ENCODE data around the gene CPNE1. TPM values are rescaled to one million over a fixed set of nuclear protein-coding genes. Genes with fewer than 3 reads are reported as not detected.

The CPNE1 gene
- total RNA-seq, 4 donors from 2014 or later = 51.8 to 172 (median 122) TPM

GRCh38 chr20:35702051-35702823 is 37.5 kb upstream of the CPNE1 start:
- TF ChIP-seq POLR2A (IDR thresholded peaks at IDR 0.05) (no peak), CTCF (IDR thresholded peaks at IDR 0.05) (no peak)
- WGBS, 2 donors = 77 to 81% methylated on average over 12 of the region's 12 CpGs
- DNase-seq (ENCODE audit: low spot score in 2 of 2) = peak in 1 of 2 donors; percentile 79
- H3K4me3 ChIP-seq (ENCODE audit: low read depth, poor library complexity, severe bottlenecking) = no peak overlapping the region
- intact Hi-C loops (cut with DNase I; ENCODE audit: low total_unique reads) = no loop called here

GRCh38 chr20:35700625-35701148 is 36.0 kb upstream of the CPNE1 start:
- WGBS, 2 donors = 88 to 89% methylated on average over 7 of the region's 7 CpGs
- peak in 1 of 2 donors; percentile 63 for DNase-seq (ENCODE audit: low spot score in 2 of 2)
- TF ChIP-seq POLR2A (IDR thresholded peaks at IDR 0.05) (no peak), CTCF (IDR thresholded peaks at IDR 0.05) (no peak)
- no peak overlapping the region for H3K4me3 ChIP-seq (ENCODE audit: low read depth, poor library complexity, severe bottlenecking)
- intact Hi-C loops (cut with DNase I; ENCODE audit: low total_unique reads) = no loop called here

DNA sequence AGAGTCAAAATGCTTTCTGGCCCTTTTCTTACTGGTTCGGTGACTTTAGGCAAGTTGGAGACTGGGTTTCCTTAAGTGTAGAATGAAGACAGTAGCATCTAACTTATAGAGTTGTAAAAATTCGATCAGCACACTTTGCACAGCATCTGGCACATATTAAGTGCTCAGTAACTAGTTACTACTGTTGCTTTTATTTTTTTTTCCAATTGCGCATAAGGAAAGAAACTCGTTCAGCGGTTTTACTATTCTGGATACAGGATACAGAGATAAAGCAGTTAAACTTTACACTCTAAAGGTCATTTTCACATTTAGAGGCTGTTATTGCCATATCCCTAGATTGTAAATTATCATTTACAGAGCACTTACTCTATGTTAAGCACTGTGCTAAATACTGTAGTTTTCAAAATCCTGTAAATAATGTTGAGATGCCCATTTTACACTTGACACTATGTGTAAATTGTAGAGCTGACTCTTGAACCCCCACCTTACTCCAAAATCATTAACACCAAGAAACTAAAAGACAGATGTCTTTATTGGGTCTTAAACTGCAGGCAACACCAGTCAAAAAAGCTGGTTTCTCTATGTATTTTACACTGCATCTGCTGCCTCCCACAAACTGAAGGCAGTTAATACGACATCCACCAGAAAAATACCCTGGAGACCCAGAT is 35.4 kb upstream of the CPNE1 start:
- H3K4me3 ChIP-seq (ENCODE audit: low read depth, poor library complexity, severe bottlenecking) = peak overlapping the region; percentile 91
- intact Hi-C loops (cut with DNase I; ENCODE audit: low total_unique reads) = no loop called here
- 20 to 22% methylated on average over 6 of the region's 6 CpGs for WGBS, 2 donors
- no peak for DNase-seq (ENCODE audit: low spot score in 2 of 2)
- TF ChIP-seq POLR2A (IDR thresholded peaks at IDR 0.05) = no peak
- no peak for TF ChIP-seq CTCF (IDR thresholded peaks at IDR 0.05)

DNA sequence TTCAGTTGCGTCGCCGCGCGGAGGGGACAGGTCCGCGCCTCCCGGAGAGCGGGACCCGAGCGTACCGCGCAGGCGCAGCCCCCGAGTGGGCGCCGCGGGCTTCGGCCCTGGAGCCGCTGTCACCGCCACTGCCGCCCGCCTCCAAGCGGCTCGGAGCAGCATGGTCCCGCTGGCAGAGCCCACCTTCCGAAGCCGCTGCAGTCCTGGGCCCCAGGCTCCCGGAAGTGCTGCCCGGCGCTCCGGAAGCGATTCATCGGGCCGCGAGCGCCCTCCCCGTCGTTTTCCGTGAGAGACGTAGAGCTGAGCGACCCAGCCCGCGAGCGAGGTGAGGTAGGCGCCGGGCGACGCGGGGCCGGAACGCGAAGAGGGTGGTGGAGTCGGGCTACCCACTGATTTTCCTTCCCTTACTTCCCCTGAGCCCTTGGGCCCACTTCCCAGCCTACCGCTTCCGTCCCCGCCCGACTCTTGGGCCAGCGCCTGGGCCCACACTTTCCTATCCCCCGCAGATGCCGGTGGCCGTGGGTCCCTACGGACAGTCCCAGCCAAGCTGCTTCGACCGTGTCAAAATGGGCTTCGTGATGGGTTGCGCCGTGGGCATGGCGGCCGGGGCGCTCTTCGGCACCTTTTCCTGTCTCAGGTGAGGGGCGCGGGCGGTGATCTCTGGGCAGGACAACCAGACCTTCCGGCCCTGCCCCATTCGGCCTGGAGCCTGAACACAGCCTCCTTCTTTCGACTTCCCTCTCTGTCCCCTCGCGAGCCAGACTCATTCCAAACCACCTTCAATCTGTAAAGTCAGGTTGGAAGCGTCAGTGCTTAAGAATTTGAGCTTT is 34.6 kb upstream of the CPNE1 start, which contains the start of the genes NFS1 and ROMO1:
NFS1 (minus strand) TSS at position 226 of the 830 bp plus-strand sequence; CDS start at position 162, 64 bp downstream.
ROMO1 (plus strand) TSS at position 279 of the 830 bp plus-strand sequence; CDS start at position 507, 228 bp downstream.
- peak within 1 kb of the TSS; percentile 91 for H3K4me3 ChIP-seq (ENCODE audit: low read depth, poor library complexity, severe bottlenecking)
- no peak for TF ChIP-seq CTCF (IDR thresholded peaks at IDR 0.05)
- TF ChIP-seq POLR2A (IDR thresholded peaks at IDR 0.05) = no peak
- peak; percentile 76 to 97 for DNase-seq (ENCODE audit: low spot score in 2 of 2)
- intact Hi-C loops (cut with DNase I; ENCODE audit: low total_unique reads) = no loop called here
- WGBS, 2 donors = 0% methylated on average over 35 to 48 of the region's 81 CpGs

GRCh38 chr20:35698298-35699126 is 33.8 kb upstream of the CPNE1 start:
- WGBS, 2 donors = 5% methylated on average over 36 to 37 of the region's 37 CpGs
- TF ChIP-seq CTCF (IDR thresholded peaks at IDR 0.05) (no peak), POLR2A (IDR thresholded peaks at IDR 0.05) (no peak)
- H3K4me3 ChIP-seq (ENCODE audit: low read depth, poor library complexity, severe bottlenecking) = peak overlapping the region; percentile 91
- peak; percentile 17 to 70 for DNase-seq (ENCODE audit: low spot score in 2 of 2)
- intact Hi-C loops (cut with DNase I; ENCODE audit: low total_unique reads) = no loop called here

Measured in lower leg skin (tissue), 4 donors.